ENCODE measurements around the gene FST.

FST gene

DNA sequence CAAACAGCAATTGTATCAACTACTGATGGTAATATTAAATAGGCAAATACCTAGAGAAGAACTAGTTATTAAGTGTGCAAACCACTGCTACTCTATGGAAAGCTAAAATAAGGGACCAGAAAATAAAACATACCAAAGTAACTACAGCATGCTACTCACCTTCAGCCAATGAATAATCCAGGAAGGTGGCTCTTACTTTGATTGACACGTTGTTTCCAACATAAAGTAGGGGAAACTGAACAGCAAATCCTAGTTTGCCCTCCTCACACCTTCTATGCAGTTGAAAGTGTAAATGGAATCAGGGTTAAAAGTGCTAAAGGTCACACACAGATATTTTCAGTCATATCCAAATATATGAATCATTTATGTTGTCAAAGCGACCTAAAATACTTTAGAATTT, 5.1 kb upstream of the FST start:
- no peak for DNase-seq (ENCODE audit: low read depth)

DNA sequence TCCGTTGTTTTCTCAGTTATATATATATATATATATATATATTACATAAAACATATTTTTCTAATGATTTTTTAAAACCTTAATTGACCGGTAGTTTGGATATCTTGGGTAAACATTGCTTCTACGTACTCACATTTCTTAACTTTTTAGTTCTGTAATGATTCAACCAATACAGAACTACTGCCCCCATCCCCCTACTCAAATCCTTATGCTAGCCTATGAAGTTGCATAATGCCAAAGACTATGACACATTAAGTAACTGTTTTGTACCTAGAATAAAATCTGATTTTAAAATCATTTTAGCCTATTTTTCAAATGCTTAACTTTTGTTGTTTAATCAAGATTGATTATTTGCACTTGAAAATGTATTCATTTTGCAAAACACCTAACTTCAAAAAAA, 4.4 kb upstream of the FST start:
- no peak for DNase-seq (ENCODE audit: low read depth)

DNA sequence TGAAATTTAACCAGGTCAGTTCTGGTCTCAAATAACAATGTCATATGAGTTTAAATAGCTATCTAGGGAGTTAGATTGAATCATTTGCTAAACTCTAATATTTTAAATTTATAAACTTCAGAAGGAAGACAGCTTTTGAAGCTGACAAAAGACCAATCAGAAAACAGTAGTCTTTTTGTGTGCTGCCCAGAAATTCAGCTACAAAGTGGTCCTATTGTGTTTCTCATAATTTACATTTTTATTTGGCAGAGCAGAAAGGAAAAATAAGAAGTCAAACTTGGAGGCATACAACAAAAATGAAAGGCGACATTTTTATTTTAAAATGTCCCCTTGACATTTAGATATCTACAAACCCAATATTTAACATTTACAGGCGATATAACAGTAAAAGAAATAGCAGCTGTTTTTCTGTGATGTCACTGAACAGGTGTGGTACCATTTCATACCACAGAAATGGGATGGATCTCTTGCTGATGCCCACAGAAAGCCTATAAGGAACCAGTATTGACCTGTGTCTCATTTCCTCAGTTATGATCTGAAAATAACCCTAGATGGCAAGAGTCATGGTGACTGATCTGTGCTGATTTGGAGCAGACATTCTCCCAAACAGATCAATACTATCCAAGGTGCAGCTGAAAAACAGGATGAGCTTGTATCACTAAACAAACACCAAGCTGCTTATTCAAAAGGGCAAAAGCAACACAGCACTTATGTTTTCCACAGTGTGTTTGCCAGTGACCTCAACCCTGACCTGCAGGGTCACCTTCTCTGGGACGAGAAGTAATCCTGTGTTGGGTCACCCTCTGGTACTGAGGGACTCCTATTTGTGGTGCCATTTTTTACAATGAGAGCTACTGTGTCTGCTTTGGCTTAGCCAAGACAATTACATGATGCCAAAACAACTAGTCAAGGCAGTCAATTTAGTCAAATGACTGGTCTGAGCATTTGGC, 3.6 kb upstream of the FST start:
- no peak for DNase-seq (ENCODE audit: low read depth)

DNA sequence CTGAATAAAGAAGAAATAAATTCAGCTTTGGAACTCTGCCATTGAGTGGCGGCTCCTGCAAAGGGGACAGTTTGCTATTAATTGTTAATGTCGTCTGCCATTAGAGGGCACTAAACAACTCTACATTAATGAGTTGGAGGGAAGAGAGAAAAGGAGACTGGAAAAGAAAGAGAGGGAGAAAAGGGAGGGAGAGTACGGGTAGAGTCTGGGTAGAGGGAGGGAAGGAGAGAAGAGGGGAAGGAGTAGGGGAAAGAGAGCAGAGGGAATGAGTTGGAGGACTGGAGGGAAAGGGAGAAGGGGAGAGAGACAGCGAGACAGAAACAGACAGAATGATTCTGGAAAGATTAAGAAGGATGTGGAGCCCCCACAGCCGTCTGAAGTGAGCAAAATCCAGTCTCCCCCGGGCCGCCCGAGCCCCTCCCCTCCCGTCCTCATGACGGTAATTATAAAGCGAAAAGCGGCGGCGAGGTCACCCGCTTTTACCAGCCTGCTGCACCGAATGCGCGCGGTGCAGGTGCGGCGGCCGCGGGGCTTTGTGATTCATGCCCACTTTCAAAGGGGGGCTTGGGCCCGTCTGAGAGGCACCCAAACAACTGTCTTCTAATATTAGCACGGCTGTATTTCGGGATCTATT, 1.9 kb upstream of the FST start:
- DNase-seq (ENCODE audit: low read depth), result no peak

DNA sequence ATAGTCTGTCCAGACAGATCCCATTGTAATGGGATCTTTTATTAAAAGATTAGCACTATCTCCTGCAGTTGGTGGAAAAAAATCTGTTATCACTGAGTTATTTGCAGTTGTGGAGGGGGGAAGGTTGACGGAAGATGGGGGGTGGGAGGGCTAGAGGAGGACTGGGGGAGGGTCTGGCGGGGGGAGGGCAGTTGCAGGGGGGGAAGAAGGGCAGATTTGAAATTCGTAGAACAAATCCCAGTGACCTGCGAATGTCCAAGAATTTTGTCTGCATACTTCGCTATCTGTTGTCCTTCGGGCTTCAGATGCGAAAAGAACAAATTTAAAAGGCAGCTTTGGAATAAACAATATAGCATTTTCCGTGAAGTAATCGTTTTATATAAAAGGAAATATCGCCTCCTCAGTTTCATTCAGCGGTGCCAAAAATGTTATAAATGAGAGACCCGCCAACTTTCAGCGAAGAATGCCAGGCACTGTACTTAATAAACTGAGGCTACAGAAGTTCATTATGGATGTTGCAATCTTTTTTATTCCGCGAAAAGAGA, 1.3 kb upstream of the FST start:
- no peak for DNase-seq (ENCODE audit: low read depth)

DNA sequence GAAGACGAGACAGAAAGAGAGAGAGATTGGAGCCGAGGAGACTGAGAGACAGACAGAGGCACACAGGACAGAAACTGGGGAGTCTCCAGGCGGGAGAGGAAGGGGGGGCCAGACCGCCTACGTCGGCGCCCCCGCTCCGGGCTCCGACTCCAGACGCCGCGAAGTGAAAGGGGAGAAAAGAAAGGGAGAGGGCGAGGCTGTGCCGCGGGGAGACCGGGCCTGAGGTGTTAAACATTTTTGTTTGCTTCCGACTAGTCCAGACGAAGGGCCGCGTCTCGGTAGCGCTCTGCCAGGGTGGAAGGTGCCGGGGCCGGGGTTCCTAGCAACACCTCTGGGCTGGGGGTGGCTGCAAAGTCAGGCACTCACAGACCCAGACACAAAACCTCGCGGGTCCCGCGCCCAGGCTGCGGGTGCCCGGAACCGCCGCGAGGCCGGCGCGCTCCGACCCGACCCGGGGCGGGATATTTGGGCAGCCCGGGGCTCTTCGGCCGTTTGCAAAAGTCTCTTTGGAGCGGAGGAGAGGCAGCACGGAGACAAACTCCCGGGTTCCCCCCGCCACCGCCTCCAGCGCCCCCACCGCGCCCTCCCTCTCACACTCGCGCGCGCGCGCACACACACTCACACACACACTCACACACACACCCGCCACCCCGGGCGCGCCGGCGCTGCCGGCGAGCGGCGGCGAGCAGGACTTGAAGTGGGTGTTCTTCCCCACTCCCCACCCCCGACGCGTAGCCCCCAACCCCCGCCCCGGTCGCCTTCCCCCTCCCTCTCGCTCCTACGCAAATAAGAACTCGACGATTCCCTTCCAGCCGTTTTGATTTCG, 626 bp upstream of the FST start:
- DNase-seq (ENCODE audit: low read depth), result no peak

DNA sequence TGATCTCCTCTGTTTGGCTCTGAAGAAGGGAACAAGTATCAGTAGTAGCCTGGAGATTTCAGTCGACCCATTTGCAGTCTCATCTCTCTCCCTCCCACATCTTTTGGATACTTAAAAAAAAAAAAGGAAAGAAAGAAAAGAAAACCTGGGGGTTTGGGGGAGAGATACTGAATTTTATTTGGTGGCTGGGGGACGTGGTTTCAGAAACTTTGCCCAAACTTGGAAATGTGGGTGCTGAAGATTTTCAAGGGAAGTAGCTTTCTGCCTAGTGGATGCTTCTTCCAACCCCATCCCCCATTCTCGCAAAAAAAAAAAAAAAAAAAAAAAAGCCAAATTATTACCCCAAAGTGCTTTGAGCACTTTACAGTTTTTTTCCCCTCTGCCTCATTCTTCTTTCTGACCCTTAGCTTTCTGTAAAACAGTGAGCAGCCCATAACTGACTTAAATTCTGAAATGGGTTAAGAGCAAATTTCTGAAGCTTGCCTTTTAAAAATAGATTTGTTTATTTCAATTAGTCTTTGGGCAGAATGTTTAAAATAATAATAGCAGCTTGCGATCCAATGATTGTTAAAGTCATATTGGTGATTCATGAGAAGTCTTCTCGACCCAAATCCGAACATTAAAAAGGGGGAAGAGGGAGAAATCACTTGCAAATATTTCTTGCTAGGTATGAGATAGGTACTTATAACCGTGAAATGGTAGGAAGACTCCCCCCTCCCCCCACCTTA, 894 bp downstream of the FST start:
- DNase-seq (ENCODE audit: low read depth), result no peak

DNA sequence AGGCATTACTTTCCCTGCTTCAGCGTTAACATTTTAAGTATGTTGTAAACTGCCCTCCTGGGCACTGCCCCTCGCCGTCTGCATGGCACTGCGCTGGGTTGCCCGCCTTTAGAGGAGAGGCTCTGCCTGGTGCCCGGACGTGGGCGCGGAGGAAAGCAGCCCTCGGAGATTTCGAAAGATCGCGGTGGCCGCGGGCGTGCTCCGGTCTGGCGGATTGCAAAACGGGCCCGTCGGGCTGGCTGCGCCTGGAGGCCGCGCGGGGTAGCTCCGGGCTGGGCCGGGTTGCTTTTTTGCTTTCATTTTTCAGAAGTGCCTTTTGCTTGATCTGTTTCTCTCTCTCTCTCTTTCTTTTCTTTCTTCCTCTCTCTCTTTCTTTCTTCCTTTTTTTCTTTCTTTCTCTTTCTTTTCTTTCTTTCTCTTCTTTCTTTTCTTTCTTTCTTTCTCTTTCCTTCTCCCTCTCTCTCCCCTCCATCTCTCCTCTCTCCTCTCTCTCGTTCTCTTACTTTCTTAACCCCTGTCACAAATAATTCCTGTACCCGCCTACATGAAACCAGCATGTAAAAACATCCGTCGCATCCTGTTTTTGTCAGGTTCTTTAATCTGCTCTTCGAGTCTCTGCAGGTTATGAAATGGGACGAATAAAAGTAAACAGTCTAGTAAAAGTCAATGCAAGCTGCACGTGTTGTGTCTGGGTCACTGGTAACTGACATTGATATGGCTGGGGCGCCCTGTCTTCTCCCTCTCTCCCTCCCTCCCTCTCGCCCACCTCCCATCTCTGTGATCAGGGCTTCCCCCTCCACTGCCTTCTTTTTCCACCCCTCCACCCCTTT, 1.7 kb downstream of the FST start:
- peak; percentile 40 for DNase-seq (ENCODE audit: low read depth)

DNA sequence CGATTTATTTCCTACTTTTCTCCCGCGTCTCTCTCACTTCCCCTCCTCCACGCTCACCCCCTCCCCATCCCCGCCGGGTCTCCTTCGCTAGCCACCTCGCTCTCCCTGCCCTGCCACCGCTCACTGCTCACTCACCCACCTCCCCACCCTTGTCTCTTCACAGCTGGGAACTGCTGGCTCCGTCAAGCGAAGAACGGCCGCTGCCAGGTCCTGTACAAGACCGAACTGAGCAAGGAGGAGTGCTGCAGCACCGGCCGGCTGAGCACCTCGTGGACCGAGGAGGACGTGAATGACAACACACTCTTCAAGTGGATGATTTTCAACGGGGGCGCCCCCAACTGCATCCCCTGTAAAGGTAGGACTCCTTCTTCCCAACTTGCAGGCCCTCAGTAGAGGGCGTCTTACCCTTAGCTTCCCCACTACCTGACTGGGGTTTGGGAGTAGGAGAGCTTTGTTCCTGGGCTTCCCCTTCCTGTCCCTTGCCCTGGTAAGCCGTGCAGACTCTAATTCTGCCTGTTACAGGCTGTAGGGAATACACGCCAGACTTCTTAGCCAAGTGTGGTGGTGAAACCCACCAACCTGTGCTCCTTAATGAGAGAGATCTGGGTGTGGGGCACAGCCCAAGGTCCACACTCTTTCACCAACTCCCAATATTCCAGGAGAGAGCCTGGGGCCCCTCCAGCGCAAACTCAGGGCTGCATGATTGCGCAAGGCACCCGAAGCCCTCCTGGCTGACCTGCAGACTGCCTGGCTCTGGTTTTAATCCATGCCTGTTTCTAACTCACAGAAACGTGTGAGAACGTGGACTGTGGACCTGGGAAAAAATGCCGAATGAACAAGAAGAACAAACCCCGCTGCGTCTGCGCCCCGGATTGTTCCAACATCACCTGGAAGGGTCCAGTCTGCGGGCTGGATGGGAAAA, 2.5 kb downstream of the FST start:
- no peak for DNase-seq (ENCODE audit: low read depth)

DNA sequence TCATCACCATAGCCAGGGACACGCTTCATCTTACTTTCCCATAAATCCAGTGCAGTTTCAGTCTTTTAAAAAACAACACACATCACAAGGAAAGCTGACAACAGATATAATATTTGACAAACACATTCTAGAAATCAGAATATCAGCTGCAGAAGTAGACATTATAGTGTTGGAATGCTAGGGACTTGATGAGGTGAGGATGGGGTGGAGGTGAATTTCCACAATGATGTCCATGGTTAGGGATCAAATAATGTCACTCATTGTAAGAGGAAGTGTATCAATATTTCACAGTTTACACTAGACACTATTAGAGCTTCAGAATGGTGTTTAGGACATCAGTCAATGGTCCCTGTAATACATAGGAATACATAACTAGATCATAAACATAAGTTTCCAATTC, 7.0 kb downstream of the FST start:
- no peak for DNase-seq (ENCODE audit: low read depth)

DNA sequence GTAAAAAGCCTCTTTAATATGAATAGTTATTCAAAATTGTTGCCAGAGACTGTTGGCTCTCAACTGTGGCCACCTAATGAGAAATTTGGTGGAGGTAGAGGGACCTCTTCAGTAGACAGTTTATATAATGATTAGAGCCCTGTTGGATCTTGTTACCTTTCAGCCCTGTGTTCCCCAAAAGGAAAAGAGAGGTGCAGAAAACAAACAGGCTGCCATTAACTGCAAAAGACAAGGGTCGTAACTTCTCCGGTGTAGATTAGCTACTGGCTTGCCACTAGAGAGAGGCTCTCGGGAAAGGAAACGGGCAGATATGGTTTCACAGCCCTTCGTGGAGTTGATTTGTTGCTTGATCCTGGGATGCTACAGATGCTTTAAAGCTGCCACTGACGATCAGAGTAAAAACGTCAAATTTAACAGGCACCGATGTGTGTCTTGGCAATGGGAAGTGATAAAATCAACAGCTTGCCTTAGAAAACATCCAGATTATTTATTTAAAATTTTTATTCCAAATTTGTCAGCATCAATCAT, 7.8 kb downstream of the FST start:
- no peak for DNase-seq (ENCODE audit: low read depth)

DNA sequence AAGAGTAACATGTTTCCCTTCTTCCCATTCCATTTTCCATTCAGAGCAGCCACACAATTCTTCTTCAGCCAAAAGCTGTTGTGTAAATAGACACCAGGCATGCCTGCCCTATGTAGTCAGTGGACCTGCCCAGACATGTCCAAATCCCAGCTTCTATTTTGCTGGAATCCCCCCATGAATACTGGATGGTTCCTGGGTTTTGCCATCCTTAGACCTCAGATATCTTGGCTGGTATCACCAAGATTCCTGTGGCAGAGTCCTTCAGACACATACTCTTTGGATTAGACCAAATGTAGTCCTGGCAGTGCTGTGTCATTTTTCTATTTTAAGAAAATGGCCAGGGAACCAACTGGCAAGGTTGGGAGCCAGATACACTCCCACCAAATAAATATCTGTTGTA, 10.3 kb downstream of the FST start:
- DNase-seq (ENCODE audit: low read depth), result no peak

DNA sequence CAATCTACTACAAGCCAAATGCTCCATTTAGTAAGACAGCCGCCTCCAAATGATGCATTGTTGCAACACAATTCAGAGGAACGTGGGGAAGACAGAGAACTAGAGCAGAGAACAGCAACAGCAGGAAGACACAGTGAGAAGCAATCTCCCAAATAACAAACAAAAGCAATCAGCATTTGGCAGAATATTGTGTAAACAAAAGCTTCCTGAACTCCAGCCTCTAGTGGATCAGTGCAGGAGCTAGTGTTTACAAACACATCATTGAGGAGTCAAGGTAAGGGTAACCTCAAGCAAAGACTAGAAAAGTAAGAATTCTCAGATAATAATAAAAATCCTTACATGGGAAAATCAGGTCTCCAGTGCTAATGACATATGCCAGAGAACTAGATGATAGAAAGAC, 20.6 kb downstream of the FST start:
- no peak for DNase-seq (ENCODE audit: low read depth)

DNA sequence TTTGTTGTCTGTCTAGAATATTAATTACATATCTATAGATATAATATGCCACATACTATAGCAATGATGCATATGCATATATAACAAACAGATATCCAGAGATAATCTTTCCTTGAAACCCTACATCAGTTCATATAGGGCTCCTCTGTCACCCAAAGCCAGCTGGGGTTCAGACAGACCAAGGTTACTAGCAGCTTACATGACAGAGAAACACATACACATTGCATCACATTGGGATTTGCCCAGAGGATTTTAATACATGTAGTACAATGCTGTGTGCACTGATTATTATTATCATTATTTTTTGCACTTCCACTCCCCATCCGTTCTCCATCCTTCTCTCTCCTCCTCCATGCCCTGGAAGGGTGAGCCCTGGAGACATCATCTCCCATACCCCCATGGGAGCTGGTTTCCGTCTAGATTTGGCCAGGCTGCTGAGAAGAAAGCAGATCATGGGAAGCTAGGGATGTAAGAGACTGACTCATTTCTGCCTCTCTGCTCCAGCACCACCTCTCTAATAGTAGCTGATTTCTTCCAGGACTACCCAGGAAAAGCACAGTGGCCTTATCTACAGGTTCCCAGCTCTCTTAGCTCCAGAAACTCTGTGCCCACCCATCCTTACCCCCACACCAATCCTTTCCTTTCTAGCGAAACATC, 23.3 kb downstream of the FST start:
- DNase-seq (ENCODE audit: low read depth), result no peak

DNA sequence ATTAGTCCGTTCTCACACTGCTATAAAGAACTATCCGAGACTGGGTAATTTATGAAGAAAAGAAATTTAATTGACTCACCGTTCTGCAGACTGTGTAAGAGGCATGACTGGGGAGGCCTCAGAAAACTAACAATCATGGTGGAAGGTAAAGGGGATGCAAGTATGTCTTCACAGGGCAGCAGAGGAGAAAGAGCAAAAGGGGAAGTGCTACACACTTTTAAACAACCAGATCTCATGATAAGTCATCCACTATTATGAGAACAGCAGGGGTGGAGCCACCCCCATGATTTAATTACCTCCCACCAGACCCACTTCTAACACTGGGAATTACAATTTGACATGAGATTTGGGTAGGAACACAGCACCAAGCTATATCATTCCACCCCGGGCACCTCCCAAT, 26.6 kb downstream of the FST start:
- no peak for DNase-seq (ENCODE audit: low read depth)

DNA sequence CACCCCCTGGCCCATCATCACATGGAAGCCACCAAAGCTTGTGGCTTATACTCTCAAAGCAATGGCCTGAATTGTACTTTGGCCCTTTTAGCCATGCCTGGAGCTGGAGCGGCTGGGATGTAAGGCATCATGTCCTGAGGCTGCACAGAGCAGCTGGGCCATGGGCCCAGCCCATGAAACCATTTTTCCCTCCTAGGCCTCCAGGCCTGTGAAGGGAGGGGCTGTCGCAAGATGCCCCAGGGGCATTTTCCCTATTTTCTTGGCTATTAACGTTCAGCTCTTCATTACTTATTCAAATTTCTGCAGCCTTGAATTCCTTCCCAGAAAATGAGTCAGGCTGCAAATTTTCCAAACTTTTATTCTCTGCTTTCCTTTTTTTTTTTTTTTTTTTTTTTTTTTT, 27.7 kb downstream of the FST start:
- DNase-seq (ENCODE audit: low read depth), result no peak

DNA sequence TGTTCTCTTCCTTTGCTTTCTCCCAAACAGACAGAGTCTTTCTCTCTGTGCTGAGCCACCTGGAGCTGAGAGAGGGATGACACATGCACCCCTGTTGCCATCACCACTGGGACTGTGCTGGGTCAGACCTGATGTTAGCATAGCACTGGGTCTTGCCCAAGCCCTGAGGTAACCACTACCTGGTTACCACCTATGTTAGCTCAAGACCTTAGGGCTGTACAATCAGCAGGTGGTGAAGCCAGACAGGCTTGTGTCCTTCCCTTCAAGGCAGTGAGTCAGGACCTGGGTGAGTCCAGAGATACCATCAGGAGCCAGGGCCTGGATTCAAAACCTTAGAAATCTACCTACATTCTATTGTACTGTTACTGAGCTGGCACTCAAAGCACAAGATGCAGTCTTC, 32.1 kb downstream of the FST start:
- DNase-seq (ENCODE audit: low read depth), result no peak

DNA sequence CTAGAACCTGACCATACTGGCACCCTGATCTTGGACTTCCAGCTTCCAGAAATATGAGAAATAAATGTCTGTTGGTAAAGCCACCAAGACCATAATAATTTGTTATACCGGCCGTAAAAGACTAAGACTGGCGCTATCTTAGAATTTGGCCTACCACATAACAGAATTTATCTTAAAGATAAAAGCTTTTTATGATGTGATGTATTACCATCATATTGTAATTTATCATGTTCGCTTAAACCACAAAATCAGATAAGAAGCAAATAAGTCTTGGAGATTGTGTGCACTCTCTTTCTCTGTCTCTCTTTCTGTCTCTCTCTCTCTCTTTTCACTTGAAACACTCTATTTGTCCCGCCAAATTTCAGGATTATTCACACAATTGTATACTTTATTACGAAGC, 35.6 kb downstream of the FST start:
- DNase-seq (ENCODE audit: low read depth), result no peak

DNA sequence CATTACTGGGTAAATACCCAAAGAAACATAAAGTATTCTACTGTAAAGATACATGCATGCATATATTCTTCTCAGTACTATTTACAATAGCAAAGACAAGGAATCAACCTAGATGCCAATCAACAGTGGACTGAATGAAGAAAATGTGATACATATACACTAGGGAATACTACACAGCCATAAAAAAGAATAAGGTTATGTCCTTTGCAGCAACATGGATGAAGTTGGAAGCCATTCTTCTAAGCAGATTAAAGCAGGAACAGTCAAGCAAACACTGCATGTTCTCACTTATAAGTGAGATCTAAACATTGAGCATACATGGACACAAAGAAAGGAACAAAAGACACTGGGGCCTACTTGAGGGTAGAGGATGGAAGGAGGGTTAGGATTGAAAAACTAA, 40.4 kb downstream of the FST start:
- DNase-seq (ENCODE audit: low read depth), result no peak

Data from activated T-helper 9 cell treated with anti-CD3 and anti-CD28 coated beads, Interleukin-2, amount 50 U/mL, for 16 hours (primary cell).